Testis (tissue), 2 donors: Measurements from ENCODE around the gene P2RX5.

Experiments used
- CTCF ChIP-seq, 3 experiments: fragments of 450-650 bp in 2 of 3; fragments of 200-600 bp in 1 of 3; sonication (generic) in 1 of 3; IDR thresholded peaks; one replicate each; pipeline ENCODE4 v1.5.1; 2016 to 2019; ENCODE audit warnings: antibody characterized with exemption in 3 of 3, mild to moderate bottlenecking in 2 of 3, moderate library complexity in 1 of 3
- POLR2A ChIP-seq: fragments of 450-650 bp; IDR thresholded peaks from one replicate; pipeline ENCODE4 v1.6.1; 2017; ENCODE audit warnings: antibody characterized with exemption, mild to moderate bottlenecking, moderate library complexity

- TF ChIP-seq POLR2A = no peak
- TF ChIP-seq CTCF (IDR thresholded peaks at IDR 0.05) = no peak
Measured at GRCh38 chr17:3647251-3647650, 48.7 kb downstream of the P2RX5 start.
